Head of caudate nucleus (tissue), 42 donors: ENCODE data around the gene SCN1A.
A peak's percentile ranks its signal among the peaks of the same experiment; 100 is the strongest.
"Not testable (repeated sequence)": the region's sequence is repeated elsewhere in the genome, so short reads cannot be mapped to it uniquely, and the experiment has no call there.

Experiments
- DNase-seq, 42 donors: peaks; one replicate each; pipeline versions ENCODE4 v3.0.0 to v3.0.0-alpha.2; 2020 to 2021; ENCODE audit warnings: mixed read lengths in 7 of 42
- intact Hi-C: fragments of 100-400 bp; cut with DNase I; formaldehyde crosslinking; loops from one replicate; pipeline ENCODE4 v1.15.0; 2022

The SCN1A gene

DNA sequence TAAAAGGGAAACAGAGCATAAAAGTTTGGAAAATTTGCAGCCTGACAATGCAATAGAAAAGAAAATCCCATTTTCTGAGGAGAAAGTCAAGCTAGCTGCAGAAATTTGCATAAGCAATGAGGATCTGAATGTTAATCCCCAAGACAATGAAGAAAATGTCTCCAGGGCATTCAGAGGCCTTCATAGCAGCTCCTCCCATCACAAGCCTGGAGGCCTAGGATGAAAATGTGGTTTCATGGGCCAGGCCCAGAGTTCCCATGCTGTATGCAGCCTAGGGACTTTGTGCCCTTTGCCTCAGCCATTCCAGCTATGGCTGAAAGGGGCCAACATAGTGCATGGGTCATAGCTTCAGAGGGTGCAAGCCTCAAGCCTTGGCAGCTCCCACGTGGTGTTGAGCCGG, 10.3 kb upstream of the SCN1A start:
- intact Hi-C loops = no loop called here

DNA sequence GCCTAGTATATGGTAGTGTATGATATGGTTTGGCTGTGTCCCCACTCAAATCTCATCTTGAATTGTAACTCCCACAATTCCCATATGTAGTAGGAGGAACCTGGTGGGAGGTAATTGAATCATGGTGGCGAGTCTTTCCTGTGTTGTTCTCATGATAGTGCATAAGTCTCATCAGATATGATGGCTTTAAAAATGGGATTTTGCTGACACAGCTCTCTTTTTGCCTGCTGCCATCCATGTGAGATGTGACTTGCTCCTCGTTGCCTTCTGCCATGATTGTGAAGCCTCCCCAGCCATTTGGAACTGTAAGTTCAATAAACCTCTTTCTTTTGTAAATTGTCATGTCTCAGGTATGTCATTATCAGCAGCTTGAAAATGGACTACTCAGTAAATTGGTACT, 9.5 kb upstream of the SCN1A start:
- intact Hi-C loops = no loop called here
- no peak for DNase-seq

More for the DNA sequence above, 10.3 kb upstream of the SCN1A start:
- no peak for DNase-seq

DNA sequence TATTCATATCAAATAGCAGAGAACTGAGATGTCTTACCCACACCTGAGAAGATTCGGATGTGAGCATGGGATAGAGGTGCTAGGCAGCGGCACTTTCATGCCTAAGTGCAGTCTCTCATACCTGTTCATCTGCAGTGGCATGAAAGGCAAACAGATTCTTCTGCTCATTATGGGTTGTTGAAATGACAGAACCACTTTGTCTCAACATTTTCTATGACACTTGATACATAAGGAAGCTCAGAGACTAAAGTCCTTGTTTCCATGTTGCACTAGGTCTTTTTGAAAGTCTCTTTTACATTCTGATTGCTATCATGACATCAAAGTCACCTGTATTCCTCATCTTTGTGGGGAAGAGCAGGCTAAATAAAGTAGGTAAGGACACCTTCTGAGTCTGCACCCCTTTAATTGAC, 8.0 kb upstream of the SCN1A start:
- intact Hi-C loops = no loop called here
- DNase-seq = no peak

DNA sequence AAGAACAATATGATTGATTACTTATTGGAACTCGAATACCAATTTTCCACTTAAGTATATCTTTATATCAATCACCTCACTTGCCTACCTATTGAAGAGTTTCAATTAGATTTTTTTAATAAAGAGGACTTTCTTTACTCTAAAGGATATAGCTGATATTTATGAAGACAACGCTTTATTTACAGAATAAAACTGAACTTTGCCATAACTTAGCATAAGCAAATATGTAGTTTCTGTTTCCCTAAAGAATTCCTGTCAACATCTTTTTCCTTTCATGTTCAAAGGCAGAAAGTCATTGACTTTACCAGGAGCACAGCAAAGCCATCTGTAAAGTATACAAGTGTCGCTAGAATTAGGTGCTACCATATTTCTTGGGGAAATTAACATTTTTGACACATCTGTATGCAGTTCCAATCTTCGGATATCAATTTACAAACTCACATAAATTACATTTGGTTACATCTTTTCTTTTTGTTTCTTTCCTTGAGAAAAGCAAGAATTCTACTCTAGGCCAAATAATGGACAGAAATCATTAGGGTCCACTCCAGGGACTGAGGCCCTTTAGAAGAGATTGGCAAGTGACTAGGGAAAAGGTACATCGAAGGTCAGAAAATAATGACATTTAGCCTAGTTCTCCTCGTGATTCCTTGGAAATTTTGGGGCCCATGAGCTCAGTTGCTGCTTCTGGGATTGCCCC, 7.5 kb upstream of the SCN1A start:
- intact Hi-C loops = no loop called here
- no peak for DNase-seq

DNA sequence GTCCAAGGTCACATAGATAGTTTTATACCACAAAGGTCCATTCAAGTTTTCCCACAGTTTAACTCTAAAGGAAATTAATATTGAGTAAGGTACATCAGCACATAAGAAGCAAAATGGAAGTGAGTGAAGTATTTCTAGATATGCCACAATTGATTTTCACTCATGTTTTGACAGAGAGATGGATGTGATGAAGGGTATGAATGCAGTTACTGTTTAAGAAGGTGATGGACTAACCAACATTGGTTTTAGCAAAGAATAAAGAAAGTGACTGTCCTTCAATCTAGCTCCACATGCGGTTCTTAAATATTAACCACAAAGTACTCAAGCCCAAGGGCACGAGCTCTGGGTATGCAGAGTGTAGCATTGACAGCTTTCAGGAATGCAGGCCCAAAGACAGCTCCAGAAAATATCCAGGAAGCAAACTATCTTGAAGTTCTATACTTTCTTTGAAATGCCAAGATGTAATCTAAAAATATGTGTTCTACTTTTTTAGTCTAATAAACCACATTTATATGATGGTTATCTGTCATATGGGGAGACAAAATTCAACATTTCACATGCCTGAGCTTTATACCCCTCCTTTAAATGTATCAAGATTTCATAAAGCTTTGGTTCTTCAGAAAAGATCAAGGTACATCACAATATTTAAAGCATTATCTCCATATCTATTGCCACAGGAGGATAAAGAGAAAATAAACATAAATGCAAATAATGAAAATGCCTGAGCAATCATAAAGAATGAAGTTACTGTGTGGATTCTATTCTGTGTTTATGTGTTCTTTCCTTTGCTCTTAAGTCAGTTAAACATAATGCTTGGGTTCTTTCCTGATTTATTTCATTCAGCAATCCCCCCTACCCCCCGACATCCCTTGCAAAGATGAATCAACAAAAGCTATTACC, 6.7 kb upstream of the SCN1A start:
- DNase-seq = no peak
- intact Hi-C loops = no loop called here

DNA sequence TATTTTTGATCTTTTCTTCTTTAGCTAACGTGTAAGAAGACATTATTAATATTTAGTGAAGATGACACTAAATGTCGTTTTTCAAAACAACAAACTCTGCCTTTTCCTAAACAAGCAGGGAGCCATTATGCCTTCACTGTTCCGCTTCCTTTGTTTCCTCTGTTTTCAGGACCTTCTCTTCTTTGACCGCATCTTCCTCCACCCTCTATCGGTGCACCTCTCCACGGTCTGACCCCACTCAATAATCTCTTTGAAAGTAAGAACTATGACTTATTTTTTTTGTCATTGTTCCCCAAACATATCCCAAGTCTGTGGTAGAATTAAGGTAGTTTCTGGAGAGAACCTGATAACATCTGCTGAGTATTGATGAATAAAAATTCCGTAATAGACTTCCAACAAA, 5.8 kb upstream of the SCN1A start:
- intact Hi-C loops = no loop called here
- DNase-seq = no peak

DNA sequence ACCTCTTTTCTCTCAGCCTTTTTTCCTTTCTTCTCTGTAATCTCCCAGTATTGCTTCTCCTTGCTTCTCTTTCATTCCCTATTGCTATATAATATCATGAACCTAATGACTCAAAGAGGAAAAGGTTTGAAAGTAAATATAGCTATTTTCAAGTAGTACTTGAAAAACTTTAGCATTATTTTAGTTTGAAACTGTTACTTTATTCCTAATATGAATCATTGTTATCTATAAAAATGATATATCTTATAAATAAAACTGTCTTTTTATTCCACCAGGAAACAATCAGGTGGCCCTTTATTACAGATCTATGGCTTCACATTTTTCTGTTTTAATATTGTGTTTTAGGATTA, 311 bp upstream of the SCN1A start:
- intact Hi-C loops = loop anchor here (10.0 kb wide), 2 partner anchors 63 to 173 kb away; partner anchors contain the start of gene TTC21B
- DNase-seq = no peak

DNA sequence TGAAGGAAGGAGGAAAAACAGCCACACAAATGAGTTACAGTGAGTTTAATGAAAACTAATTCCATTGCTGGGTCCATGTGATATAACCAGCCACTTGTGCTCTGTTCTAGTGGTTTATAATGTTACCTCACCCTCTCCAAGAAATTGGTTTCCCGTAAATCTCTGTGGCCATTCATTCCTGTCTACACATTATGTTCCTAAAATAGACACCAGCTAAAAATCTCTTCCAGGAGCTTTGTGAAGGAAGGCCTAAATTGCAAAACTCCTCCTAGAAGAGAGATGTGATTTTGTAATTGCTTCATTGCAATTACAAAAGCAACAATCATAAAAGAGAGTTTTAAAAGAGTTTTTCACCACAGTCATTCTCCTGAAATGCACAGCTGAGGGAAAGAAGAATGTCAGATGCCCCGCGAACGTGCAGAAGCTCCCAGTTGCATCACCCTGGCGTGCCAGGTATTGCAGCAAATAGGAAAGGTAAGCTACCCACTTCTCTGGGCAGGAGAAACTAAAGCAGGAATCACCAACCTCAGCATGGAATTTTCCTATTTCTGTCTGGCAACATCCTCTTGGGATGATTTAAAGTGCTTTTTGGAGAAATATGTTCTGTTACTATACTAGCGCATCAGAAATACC, 1.7 kb downstream of the SCN1A start:
- peak in 30 of 42 donors; percentile 8 to 60 (median 32) for DNase-seq
- intact Hi-C loops = loop anchor here (10.0 kb wide), 2 partner anchors 61 to 171 kb away; partner anchors contain the start of gene TTC21B

DNA sequence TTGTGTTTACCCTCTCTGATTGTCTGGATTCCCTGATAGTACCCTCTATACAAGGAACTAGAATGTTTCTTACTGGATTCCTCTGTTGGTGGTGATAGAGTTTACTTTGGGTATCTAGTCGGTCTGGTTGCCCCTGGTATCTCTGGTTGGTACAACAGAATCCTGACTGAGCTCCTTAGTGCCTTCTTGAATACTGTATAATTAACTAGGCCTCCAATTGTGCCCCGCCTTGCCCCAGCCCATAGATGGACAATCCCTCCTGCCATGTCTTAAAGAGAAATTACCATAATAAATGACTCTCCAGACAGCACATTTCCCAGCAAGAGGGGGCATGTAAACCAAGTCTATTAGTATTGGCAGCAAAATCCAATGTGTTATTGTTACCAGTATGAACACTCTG, 2.3 kb downstream of the SCN1A start:
- intact Hi-C loops = loop anchor here (10.0 kb wide), 2 partner anchors 61 to 171 kb away; partner anchors contain the start of gene TTC21B

DNA sequence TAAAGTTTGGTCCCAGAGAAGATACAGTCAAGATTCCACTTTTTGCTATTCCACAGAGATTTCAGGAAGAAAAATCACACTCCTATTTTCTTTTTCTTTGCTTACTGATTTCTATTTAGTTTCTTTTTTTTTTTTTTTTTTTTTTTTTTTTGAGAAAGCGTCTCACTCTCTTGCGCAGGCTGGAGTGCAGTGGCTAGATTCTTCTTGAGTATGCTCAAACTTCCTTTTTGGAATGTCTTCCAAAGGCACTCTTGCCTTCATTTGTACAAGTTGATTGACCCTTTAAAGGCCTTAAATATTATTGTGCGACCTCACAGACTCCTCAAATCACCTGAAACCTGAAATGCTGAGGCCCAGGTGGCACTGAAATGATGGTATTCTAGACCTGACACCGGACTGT, 9.6 kb downstream of the SCN1A start:
- intact Hi-C loops = no loop called here

More for the DNA sequence above, 2.3 kb downstream of the SCN1A start:
- DNase-seq = no peak

DNA sequence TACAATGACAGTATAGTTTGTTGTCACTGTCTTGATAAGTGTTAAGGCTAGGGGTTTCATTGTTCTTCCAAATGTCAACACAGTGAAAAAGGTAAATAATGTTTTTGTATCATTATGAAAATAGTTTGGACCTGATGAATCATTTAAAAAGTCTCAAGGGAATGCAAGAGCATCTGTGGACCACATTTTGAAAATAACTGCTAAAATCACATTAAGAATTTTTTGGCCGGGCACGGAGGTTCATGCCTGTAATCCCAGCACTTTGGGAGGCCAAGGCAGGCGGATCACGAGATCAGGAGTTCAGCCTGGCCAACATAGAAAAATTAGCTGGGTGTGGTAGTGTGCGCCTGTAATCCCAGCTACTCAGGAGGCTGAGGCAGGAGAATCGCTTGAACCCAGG, 10.3 kb downstream of the SCN1A start:
- intact Hi-C loops = no loop called here
- no peak for DNase-seq

More for the DNA sequence above, 9.6 kb downstream of the SCN1A start:
- no peak for DNase-seq

DNA sequence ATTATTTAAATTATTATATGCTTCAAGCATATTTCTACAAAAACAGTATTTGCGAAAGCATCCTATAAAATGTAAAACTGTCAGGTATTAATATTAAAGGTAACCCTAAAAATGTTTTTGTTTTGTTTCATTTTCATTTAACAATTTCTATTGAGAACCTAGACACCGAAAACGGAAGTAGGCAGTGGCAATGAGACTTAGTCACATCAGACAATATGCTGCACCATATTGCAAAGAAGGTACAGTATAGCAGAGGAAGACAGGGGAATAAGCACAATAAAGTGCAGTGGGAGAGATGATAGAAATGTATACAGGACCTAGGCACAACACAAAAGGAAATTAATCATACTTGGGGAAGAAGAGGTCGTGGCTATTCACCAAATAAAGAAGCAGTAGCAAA, 12.2 kb downstream of the SCN1A start:
- no peak for DNase-seq
- intact Hi-C loops = no loop called here

DNA sequence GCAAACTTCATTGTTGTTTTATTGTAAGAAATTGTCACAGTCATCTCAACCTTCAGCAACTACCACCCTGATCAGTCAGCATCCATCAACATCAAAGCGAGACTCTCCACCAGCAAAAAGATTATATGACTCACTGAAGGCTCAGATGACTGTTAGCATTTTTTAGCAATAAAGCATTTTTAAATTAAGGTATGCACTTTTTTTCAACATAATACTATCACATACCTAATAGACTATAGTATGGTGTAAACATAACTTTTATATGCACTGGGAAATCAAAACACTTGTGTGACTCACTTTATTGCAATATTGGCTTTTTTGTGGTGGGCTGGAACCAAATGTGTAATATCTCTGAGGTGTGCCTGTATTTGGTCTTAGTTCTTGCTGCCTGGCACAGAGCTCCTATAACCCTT, 15.6 kb downstream of the SCN1A start:
- DNase-seq = no peak
- intact Hi-C loops = no loop called here

DNA sequence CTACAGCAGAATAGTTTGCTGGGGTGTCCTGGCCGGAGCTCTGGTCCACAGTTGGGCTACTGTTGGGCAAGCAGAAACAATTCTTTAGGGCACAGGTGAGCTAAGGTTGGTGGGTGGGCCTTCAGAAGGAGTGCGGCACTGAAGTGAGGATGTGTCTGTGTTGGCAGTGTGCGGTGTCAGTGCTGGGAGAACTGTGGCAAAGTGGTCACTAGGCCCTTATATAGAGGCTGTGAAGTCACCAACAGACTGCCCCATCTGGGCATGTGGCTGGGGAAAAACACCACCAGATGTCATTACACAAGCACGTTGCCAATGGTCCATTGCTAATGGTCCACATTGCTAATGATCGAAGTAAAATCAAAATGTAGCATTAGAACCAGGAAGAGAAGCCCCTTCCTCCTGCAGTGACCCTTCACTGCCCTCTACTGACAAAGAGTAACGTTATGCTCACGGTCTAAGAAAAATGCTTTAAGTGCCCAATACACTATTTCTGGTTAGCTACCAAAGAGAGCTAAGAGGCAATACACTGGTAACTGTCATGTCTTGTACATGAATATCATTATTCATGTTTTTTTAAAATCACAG, 21.3 kb downstream of the SCN1A start:
- intact Hi-C loops = no loop called here
- DNase-seq = no peak

DNA sequence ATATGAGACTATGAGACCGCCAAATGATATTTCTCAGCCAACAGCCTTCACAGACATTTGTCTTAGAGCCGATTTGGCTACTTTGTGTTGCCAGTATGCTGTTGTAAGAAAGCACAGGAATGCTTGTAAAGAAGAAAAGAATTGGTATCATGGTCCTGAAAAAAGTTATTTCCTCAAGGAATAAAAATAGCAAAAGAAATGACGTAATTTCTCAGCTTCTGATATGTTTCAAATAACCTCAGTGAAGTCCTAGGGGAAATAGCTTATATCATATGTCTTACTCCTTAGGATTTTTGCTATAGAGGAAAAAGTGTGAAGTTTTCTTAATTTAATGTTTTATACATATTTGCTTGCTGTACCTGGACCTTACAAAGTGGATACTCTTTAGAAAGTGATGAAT, 23.0 kb downstream of the SCN1A start:
- DNase-seq = no peak
- intact Hi-C loops = no loop called here

DNA sequence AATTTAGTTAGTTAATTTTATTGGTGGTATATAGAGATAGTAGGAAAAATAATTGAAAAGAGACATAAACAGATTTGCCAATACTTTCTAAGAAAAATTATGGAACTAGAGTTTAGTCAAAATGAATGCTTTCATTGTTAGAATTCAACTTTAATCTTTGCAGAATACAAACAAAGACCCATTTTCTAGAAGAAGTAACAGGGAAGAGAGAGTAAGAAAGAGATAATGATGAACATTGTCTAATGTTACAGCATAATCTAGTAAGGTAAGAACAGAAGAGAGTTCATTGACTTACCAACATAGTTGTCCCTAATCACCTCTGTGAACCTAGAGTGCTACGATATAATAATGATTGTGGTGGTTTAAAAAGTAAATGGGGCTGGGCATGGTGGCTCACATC, 23.7 kb downstream of the SCN1A start:
- intact Hi-C loops = no loop called here
- no peak for DNase-seq

DNA sequence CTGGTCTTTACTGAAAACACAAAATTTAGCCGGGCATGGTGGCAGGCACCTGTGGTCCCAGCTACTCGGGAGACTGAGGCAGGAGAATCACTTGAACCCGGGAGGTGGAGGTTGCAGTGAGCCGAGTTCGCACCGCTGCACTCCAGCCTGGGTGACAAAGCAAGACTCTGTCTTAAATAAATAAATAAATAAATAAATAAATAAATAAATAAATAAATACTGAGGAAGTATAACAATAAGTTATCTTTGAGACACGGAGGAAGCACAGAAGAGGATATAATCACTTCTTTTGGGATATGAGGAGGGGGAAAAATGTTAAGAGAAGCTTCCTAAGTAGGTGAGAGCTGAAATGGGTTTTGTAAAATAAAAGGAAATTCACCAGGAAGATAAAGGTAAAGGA, 24.5 kb downstream of the SCN1A start:
- DNase-seq, intact Hi-C loops: not testable (repeated sequence)

DNA sequence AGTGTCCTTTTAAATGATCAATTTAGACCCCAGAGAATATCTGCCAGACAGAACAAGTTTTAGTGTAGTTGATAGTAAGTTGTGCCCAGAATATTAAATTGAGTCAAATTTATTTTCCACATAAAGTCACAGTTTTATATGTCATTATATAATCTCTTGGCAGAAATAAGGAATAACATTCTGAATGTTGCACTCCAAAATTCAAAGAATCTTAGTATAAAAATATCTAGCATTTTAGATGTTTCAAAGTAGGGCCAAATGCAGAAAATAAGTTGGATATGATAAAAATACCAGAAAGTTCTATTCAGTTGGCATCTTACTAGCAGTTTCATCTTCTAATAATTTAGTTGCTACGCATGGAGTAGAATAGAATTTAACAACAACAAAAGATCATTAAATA, 33.5 kb downstream of the SCN1A start:
- intact Hi-C loops = no loop called here

DNA sequence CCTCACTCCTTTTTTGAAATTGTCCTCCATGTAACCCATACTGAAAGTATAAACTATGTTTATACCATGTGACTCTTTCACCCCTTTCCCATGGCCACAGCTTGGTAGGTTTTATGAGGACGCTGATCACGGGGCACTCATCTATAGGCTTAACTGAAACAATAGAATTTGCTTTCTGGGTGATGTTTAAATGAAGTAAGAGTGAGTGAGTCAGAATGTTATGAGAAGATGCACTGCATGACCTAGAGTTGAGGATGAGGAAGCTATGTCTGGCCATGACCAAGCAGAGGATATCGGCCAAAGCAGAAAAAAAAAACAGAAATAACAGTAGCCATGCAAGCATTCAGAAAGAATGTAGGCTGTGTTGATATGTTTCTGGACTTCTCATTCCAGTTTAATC, 34.9 kb downstream of the SCN1A start:
- DNase-seq = no peak
- intact Hi-C loops = no loop called here

More for the DNA sequence above, 33.5 kb downstream of the SCN1A start:
- DNase-seq = no peak

DNA sequence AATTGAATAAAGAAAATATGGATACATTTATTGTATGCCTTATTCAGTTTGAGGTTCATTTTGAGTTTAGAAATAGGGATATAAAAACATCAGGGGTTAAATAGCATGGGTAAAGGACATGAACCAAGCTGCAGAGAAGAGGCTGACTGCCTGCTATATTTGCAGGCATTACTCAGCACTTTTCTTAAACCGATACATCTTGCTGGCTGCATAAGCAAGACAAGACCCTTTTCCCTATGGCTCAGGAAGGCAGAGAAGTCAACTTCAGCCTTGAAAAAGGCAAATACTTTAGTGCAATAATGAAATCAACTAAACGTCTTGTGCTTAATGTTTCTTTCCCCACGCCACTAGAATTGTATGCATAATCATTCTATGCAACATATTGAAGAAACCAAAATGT, 36.4 kb downstream of the SCN1A start:
- peak in 3 of 42 donors; percentile 6 to 19 (median 17) for DNase-seq
- intact Hi-C loops = no loop called here
